GM19043 (cell line): ENCODE measurements around the gene POMT1.
"Not testable (repeated sequence)": the region's sequence is repeated elsewhere in the genome, so short reads cannot be mapped to it uniquely, and the experiment has no call there.

Source experiments
- ATAC-seq: cut with Tn5 transposase; IDR thresholded peaks from one replicate; pipeline ENCODE4 v1.9.1; 2021; ENCODE audit warnings: low read depth; ENCODE audit not compliant: unreplicated experiment

Gene POMT1

GRCh38 chr9:131545786-131546335, 43.1 kb downstream of the POMT1 start:
- ATAC-seq = no peak

GRCh38 chr9:131546336-131547084, 43.8 kb downstream of the POMT1 start:
- no peak for ATAC-seq

DNA sequence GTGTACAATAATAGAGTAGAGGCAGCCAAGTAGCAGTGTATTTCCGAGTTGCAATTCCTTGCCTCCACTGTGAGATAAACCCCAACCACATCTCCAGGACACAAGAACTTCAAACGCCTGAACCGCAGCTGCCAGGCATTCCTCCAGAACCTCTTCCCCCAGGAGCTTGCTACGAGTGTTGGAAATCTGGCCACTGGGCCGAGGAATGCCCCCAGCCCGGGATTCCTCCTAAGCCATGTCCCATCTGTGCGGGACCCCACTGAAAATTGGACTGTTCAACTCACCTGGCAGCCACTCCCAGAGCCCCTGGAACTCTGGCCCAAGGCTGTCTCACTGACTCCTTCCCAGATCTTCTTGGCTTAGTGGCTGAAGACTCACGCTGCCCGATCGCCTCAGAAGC, 46.5 kb downstream of the POMT1 start:
- not testable (repeated sequence) for ATAC-seq

GRCh38 chr9:131550465-131550864, 47.7 kb downstream of the POMT1 start:
- ATAC-seq = not testable (repeated sequence)

- no peak for ATAC-seq
These were observed 49.3 kb downstream of the POMT1 start for GRCh38 chr9:131552030-131552429.

- no peak for ATAC-seq
These were observed 51.5 kb downstream of the POMT1 start for GRCh38 chr9:131554087-131554842.

GRCh38 chr9:131554843-131555351, 52.2 kb downstream of the POMT1 start:
- ATAC-seq = no peak

GRCh38 chr9:131555841-131556673, 53.3 kb downstream of the POMT1 start:
- ATAC-seq = no peak

- ATAC-seq = no peak
These were observed 55.3 kb downstream of the POMT1 start for GRCh38 chr9:131557855-131558548.

DNA sequence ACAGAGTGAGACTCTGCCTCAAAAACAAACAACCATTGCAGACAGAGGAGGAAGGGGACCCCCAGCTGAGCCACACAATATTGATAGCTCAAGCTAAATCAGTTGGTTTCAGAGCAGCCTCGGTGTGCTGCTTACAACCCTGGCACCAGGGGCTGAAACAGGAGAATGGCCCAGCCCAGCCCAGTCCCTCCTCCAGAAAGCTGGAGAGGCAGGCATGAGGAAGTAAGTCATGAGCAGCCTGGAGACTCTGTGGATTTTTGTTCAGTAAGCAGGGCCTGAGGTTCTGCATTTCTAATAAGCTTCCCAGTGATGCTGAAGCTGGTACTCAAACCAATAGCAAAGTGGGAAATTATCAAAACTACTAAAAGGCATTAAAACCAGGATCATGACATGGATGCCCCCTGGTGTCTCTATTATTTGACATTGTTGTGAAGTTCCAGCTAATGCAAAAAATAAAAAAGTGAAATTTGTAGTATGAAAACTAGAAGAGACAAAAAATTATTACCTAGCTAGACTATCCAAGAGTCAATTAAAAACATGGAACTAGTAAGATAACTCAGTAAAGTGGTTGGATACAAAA, 56.8 kb downstream of the POMT1 start:
- ATAC-seq = no peak

- ATAC-seq = no peak
These were observed 59.6 kb downstream of the POMT1 start for GRCh38 chr9:131562032-131562959.

- no peak for ATAC-seq
These were observed 62.7 kb downstream of the POMT1 start for GRCh38 chr9:131565369-131565768.

DNA sequence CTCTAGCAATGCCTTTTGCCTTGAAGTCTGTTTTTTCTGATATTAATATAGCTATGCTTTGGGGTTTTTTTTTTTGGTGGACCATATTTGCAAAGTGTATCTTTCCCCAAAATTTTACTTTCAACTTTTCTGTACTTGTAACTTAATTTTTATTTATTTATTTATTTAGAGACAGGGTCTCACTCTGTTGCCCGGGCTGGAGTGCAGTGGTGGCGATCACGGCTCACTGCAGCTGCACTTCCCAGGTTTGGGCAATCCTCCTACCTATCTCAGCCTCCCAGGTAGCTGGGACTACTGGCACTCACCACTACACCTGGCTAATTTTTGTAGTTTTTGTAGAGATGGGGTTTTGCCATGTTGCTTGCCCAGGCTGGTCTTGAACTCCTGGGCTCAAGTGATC, 63.4 kb downstream of the POMT1 start:
- ATAC-seq = no peak

- ATAC-seq = no peak
These were observed 65.2 kb downstream of the POMT1 start for GRCh38 chr9:131567910-131568309.
